Right lobe of liver (tissue), 6 donors: Measurements from ENCODE around the gene SARS2. TPM values are rescaled to one million over a fixed set of nuclear protein-coding genes. Genes with fewer than 3 reads are reported as not detected.

ENCODE experiments used
- ATAC-seq, 4 donors: fragments of 200-7000 bp; cut with Tn5 transposase; one replicate each; pipeline ENCODE4 v1.9.1; 2020; ENCODE audit warnings: mild to moderate bottlenecking in 4 of 4, moderate library complexity in 4 of 4
- DNase-seq, 3 donors: peaks; one replicate each; pipeline ENCODE4 v3.0.0-alpha.2; 2020
- H3K27ac ChIP-seq, 3 donors: fragments of 200-600 bp; one replicate each; pipeline ENCODE4 v1.8.0; 2022
- H3K27me3 ChIP-seq, 2 donors: fragments of 200-600 bp; one replicate each; pipeline ENCODE4 v1.8.0; 2022
- H3K36me3 ChIP-seq, 4 donors: fragments of 200-600 bp; sonication (generic) in 1 of 4; one replicate each; pipeline versions ENCODE4 v1.5.1 to v1.8.0; 2017 to 2022; ENCODE audit warnings: control low read depth in 1 of 4
- H3K4me1 ChIP-seq, 4 donors: fragments of 200-600 bp; sonication (generic) in 1 of 4; one replicate each; pipeline versions ENCODE4 v1.5.1 to v1.8.0; 2017 to 2022; ENCODE audit warnings: control low read depth in 1 of 4
- H3K4me3 ChIP-seq, 3 donors: fragments of 200-600 bp; one replicate each; pipeline ENCODE4 v1.8.0; 2022
- H3K9me3 ChIP-seq, 4 donors: fragments of 200-600 bp; sonication (generic) in 1 of 4; one replicate each; pipeline versions ENCODE4 v1.5.1 to v1.8.0; 2017 to 2022; ENCODE audit warnings: control low read depth in 1 of 4
- CTCF ChIP-seq, 4 donors: fragments of 200-600 bp in 3 of 4; fragments of 450-650 bp in 1 of 4; IDR thresholded peaks; one replicate each; pipeline versions ENCODE4 v1.5.1 to v1.8.0; 2016 to 2022; ENCODE audit warnings: antibody characterized with exemption in 4 of 4, mild to moderate bottlenecking in 2 of 4
- POLR2A ChIP-seq: fragments of 450-650 bp; IDR thresholded peaks from one replicate; pipeline ENCODE4 v1.6.1; 2017; ENCODE audit warnings: antibody characterized with exemption, mild to moderate bottlenecking
- WGBS: methylation state at CpG from one replicate; pipeline ENCODE4 v1.1.6; 2018; ENCODE audit warnings: low coverage, low lambda C conversion rate; ENCODE audit not compliant: insufficient coverage; ENCODE audit errors: missing lambda C conversion rate; 5-methylcytosine and 5-hydroxymethylcytosine counted together
- intact Hi-C, 2 donors: fragments of 100-400 bp; cut with DNase I; formaldehyde crosslinking; loops; one replicate each; pipeline versions ENCODE4 v1.11.2 to v1.14.1; 2022
- total RNA-seq, 6 experiments: library from RNA; depleted of rRNA in 2 of 6; stranded (reverse); fragments of >200 nt in 2 of 6; fragmentation: NEBNext Ultra II Directional in 3 of 6; extraction: Animal tissue kit (Norgen Biotek cat#: 25700) in 3 of 6; gene quantifications; one replicate each; pipeline versions ENCODE4 v1.1.0 to v1.2.4, GENCODE V29; 2016 to 2023
- donor health status: DM: no; HTN: yes; CAD: no.
- donor health status: DM: no; HTN: no; CAD: no.
- donor health status: DM: no; HTN: no; CAD: no.
- donor health status: DM: no; HTN: yes; CAD: no.
- donor health status: DM: no; HTN: yes; CAD: no.

Gene SARS2
- total RNA-seq, 6 experiments from 2014 or later = 10.6 to 26.5 (median 18.7) TPM

GRCh38 chr19:38975861-38976271 is 45.3 kb upstream of the SARS2 start:
- H3K4me1 ChIP-seq = peaks cover 0 to 41% (median 10%) of the 10 kb centered on the region in 4 donors
- ATAC-seq (peak; percentile 27 to 54 (median 46)), DNase-seq (peak in 2 of 3 donors; percentile 66)
- TF ChIP-seq CTCF (IDR thresholded peaks at IDR 0.05) (no peak), POLR2A (no peak)
- H3K36me3 ChIP-seq = no peaks in the 10 kb centered on the region
- peak overlapping the region; percentile 80 to 82 (median 80) for H3K4me3 ChIP-seq
- WGBS = 19% methylated on average over 6 of the region's 22 CpGs
- peaks cover 0 to 3% (median 0%) of the 10 kb centered on the region in 4 donors for H3K9me3 ChIP-seq
- peak overlapping the region; percentile 82 to 86 (median 84) for H3K27ac ChIP-seq
- H3K27me3 ChIP-seq = no peaks in the 10 kb centered on the region
- intact Hi-C loops = no loop called here

- intact Hi-C loops = no loop called here
- H3K4me3 ChIP-seq = peak within 1 kb of the TSS; percentile 80 to 82 (median 80)
- peak within 1 kb of the TSS; percentile 82 to 86 (median 84) for H3K27ac ChIP-seq
- H3K36me3 ChIP-seq = no peaks in the 10 kb centered on the region
- DNase-seq (peak; percentile 75 to 78 (median 77)), ATAC-seq (peak; percentile 52 to 81 (median 68))
- peaks cover 0 to 36% (median 8%) of the 10 kb centered on the region in 4 donors for H3K4me1 ChIP-seq
- H3K9me3 ChIP-seq = peaks cover 0 to 3% (median 0%) of the 10 kb centered on the region in 4 donors
- 2% methylated on average over 23 of the region's 63 CpGs for WGBS
- TF ChIP-seq CTCF (IDR thresholded peaks at IDR 0.05) (no peak), POLR2A (no peak)
- H3K27me3 ChIP-seq = no peaks in the 10 kb centered on the region
These were observed 44.8 kb upstream of the SARS2 start, which contains the start of gene FBXO17 for GRCh38 chr19:38975214-38975860. Gene FBXO17, minus strand, starts transcription at chr19:38975742. Its CDS starts 25,423 bp downstream, at chr19:38950319.

GRCh38 chr19:38974624-38975213 is 44.2 kb upstream of the SARS2 start:
- DNase-seq = no peak
- Histone ChIP-seq H3K9me3 (no peaks in the 10 kb centered on the region), H3K27ac (peak overlapping the region; percentile 82 to 86 (median 84)), H3K4me1 (peaks cover 0 to 34% (median 8%) of the 10 kb centered on the region in 4 donors), H3K36me3 (no peaks in the 10 kb centered on the region), H3K4me3 (peak overlapping the region; percentile 80 to 82 (median 80)), H3K27me3 (no peaks in the 10 kb centered on the region)
- peak in 1 of 4 donors; percentile 1 for ATAC-seq
- WGBS = 23% methylated on average over 15 of the region's 19 CpGs
- TF ChIP-seq POLR2A = no peak
- TF ChIP-seq CTCF (IDR thresholded peaks at IDR 0.05) = no peak
- intact Hi-C loops = no loop called here

GRCh38 chr19:38971672-38972071 is 41.1 kb upstream of the SARS2 start:
- Histone ChIP-seq H3K27ac (no peak overlapping the region), H3K27me3 (no peaks in the 10 kb centered on the region), H3K9me3 (no peaks in the 10 kb centered on the region), H3K36me3 (peaks cover 0 to 4% (median 1%) of the 10 kb centered on the region in 4 donors), H3K4me1 (peaks cover 0 to 10% (median 3%) of the 10 kb centered on the region in 4 donors), H3K4me3 (no peak overlapping the region)
- 67% methylated on average over 1 of the region's 2 CpGs for WGBS
- intact Hi-C loops = no loop called here
- no peak for DNase-seq
- ATAC-seq = no peak
- no peak for TF ChIP-seq CTCF (IDR thresholded peaks at IDR 0.05)
- no peak for TF ChIP-seq POLR2A
